Stimulated activated CD8-positive, alpha-beta memory T cell treated with anti-CD3 and anti-CD28 coated beads, Interleukin-12 subunit alpha, Interleukin-12 subunit beta, amount 100 ng/mL, for 24 hours (primary cell): Measurements from ENCODE around the gene IREB2.
"Not testable (repeated sequence)": the region's sequence is repeated elsewhere in the genome, so short reads cannot be mapped to it uniquely, and the experiment has no call there.

Experiments
- DNase-seq: peaks from one replicate; pipeline ENCODE4 v3.0.0-alpha.2; 2020; ENCODE audit errors: extremely low read depth

Gene IREB2

GRCh38 chr15:78477295-78477694, 39.3 kb downstream of the IREB2 start:
- DNase-seq = no peak

- no peak for DNase-seq
These were observed 41.6 kb downstream of the IREB2 start for GRCh38 chr15:78479650-78480049.

GRCh38 chr15:78481917-78482316, 43.9 kb downstream of the IREB2 start:
- DNase-seq = no peak

GRCh38 chr15:78492872-78493271, 54.9 kb downstream of the IREB2 start:
- no peak for DNase-seq

- DNase-seq = no peak
These were observed 63.8 kb downstream of the IREB2 start for GRCh38 chr15:78501857-78502256.

GRCh38 chr15:78502641-78503040, 64.6 kb downstream of the IREB2 start:
- DNase-seq = no peak

GRCh38 chr15:78506971-78507830, 69.2 kb downstream of the IREB2 start, which contains the start of gene HYKK:
Gene HYKK (plus strand): TSS chr15:78507577. CDS start chr15:78513089, 5,512 bp downstream.
- peak; percentile 55 for DNase-seq

- DNase-seq = no peak
These were observed 69.8 kb downstream of the IREB2 start for GRCh38 chr15:78507831-78508160.

GRCh38 chr15:78508272-78508671, 70.3 kb downstream of the IREB2 start:
- no peak for DNase-seq

GRCh38 chr15:78509726-78510312, 71.8 kb downstream of the IREB2 start:
- DNase-seq = no peak

- DNase-seq = not testable (repeated sequence)
These were observed 82.0 kb downstream of the IREB2 start for GRCh38 chr15:78520035-78520434.

GRCh38 chr15:78524230-78524629, 86.2 kb downstream of the IREB2 start:
- no peak for DNase-seq

- no peak for DNase-seq
These were observed 89.3 kb downstream of the IREB2 start for GRCh38 chr15:78527325-78527724.

- DNase-seq = no peak
These were observed 95.3 kb downstream of the IREB2 start for GRCh38 chr15:78533331-78533730.

GRCh38 chr15:78536134-78536533, 98.1 kb downstream of the IREB2 start:
- DNase-seq = no peak

- DNase-seq = no peak
These were observed 99.4 kb downstream of the IREB2 start for GRCh38 chr15:78537266-78537905.

GRCh38 chr15:78538358-78538757, 100.3 kb downstream of the IREB2 start:
- DNase-seq = no peak

GRCh38 chr15:78539464-78540140, 101.6 kb downstream of the IREB2 start:
- not testable (repeated sequence) for DNase-seq

- DNase-seq = peak; percentile 88
These were observed 102.3 kb downstream of the IREB2 start, which contains the start of gene PSMA4 for GRCh38 chr15:78540141-78540870. Gene PSMA4 (plus strand): TSS chr15:78540444. CDS start chr15:78541928, 1,484 bp downstream.

- DNase-seq = no peak
These were observed 103.1 kb downstream of the IREB2 start for GRCh38 chr15:78540871-78541743.

GRCh38 chr15:78541744-78542034, 103.7 kb downstream of the IREB2 start:
- DNase-seq = no peak
